Trophoblast cell (in vitro differentiated cells and primary cell): ENCODE measurements around the gene DEAF1.

Experiments
- DNase-seq, 2 donors: peaks; one replicate each; pipeline ENCODE4 v3.0.0-alpha.2; 2016
- H2AFZ ChIP-seq: 2 replicates; pipeline ENCODE4 v1.6.1; 2013; ENCODE audit warnings: low read length, moderate library complexity, mild to moderate bottlenecking; ENCODE audit not compliant: insufficient read depth, poor library complexity
- H2AK5ac ChIP-seq: 2 replicates; pipeline ENCODE4 v1.6.1; 2013; ENCODE audit warnings: mild to moderate bottlenecking, low read length
- H2BK120ac ChIP-seq: 2 replicates; pipeline ENCODE4 v1.6.1; 2013; ENCODE audit warnings: low read length, mild to moderate bottlenecking, moderate library complexity; ENCODE audit not compliant: insufficient read depth, poor library complexity
- H2BK12ac ChIP-seq: 2 replicates; pipeline ENCODE4 v1.6.1; 2013; ENCODE audit warnings: mild to moderate bottlenecking, low read length, moderate library complexity
- H2BK5ac ChIP-seq: 2 replicates; pipeline ENCODE4 v1.6.1; 2013; ENCODE audit warnings: low read length, low read depth, moderate library complexity, mild to moderate bottlenecking; ENCODE audit not compliant: poor library complexity
- H3K14ac ChIP-seq: 2 replicates; pipeline ENCODE4 v1.6.1; 2013; ENCODE audit warnings: mild to moderate bottlenecking, low read length
- H3K18ac ChIP-seq: 2 replicates; pipeline ENCODE4 v1.6.1; 2013; ENCODE audit warnings: mild to moderate bottlenecking, low read length
- H3K23ac ChIP-seq: 2 replicates; pipeline ENCODE4 v1.6.1; 2013; ENCODE audit warnings: low read length
- H3K27ac ChIP-seq: 2 replicates; pipeline ENCODE4 v1.5.1; 2013; ENCODE audit warnings: low read depth, mild to moderate bottlenecking, inconsistent platforms, low read length, moderate library complexity
- H3K27me3 ChIP-seq: 2 replicates; pipeline ENCODE4 v1.6.1; 2013; ENCODE audit warnings: inconsistent platforms, mild to moderate bottlenecking, low read length, moderate library complexity; ENCODE audit not compliant: insufficient read depth
- H3K36me3 ChIP-seq, 2 experiments: 1 replicate in 1 of 2; 2 replicates in 1 of 2; pipeline ENCODE4 v1.6.1; 2013; ENCODE audit warnings: low read length in 2 of 2, mild to moderate bottlenecking in 2 of 2, moderate library complexity in 1 of 2; ENCODE audit not compliant: insufficient read depth in 2 of 2, control insufficient read depth in 1 of 2
- H3K4ac ChIP-seq: 2 replicates; pipeline ENCODE4 v1.6.1; 2013; ENCODE audit warnings: low read depth, mild to moderate bottlenecking, low read length, moderate library complexity
- H3K4me1 ChIP-seq, 2 experiments: 1 replicate in 1 of 2; 2 replicates in 1 of 2; pipeline ENCODE4 v1.6.1; 2013; ENCODE audit warnings: low read length in 2 of 2, mild to moderate bottlenecking in 2 of 2, moderate library complexity in 1 of 2; ENCODE audit not compliant: insufficient read depth in 2 of 2, control insufficient read depth in 1 of 2
- H3K4me2 ChIP-seq: 2 replicates; pipeline ENCODE4 v1.6.1; 2013; ENCODE audit warnings: inconsistent platforms, mild to moderate bottlenecking, low read length, moderate library complexity
- H3K4me3 ChIP-seq: 2 replicates; pipeline ENCODE4 v1.5.1; 2013; ENCODE audit warnings: mild to moderate bottlenecking, low read depth, low read length, inconsistent platforms
- H3K79me1 ChIP-seq: one replicate; pipeline ENCODE4 v1.6.1; 2013; ENCODE audit warnings: low read length
- H3K79me2 ChIP-seq: 2 replicates; pipeline ENCODE4 v1.6.1; 2013; ENCODE audit warnings: low read length, mild to moderate bottlenecking; ENCODE audit not compliant: control insufficient read depth, insufficient read depth, poor library complexity
- H3K9ac ChIP-seq: 2 replicates; pipeline ENCODE4 v1.6.1; 2013; ENCODE audit warnings: mild to moderate bottlenecking, low read length
- H3K9me3 ChIP-seq: 2 replicates; pipeline ENCODE4 v1.6.1; 2013; ENCODE audit warnings: low read depth, mild to moderate bottlenecking, control low read depth, inconsistent platforms, low read length; ENCODE audit not compliant: insufficient read depth
- H4K12ac ChIP-seq: 2 replicates; pipeline ENCODE4 v1.6.1; 2013; ENCODE audit warnings: low read depth, mild to moderate bottlenecking, low read length, moderate library complexity
- H4K8ac ChIP-seq: 2 replicates; pipeline ENCODE4 v1.6.1; 2013; ENCODE audit warnings: low read depth, mild to moderate bottlenecking, low read length, moderate library complexity
- H4K91ac ChIP-seq: one replicate; pipeline ENCODE4 v1.6.1; 2013; ENCODE audit warnings: low read depth, mild to moderate bottlenecking, low read length, moderate library complexity
- WGBS: extraction: QIAGEN DNeasy Blood & Tissue Kit; methylation state at CpG from one replicate; pipeline ENCODE4 v1.1.7; 2013; ENCODE audit warnings: missing lambda C conversion rate; ENCODE audit not compliant: insufficient read length, insufficient coverage; ENCODE audit errors: extremely low coverage; 5-methylcytosine and 5-hydroxymethylcytosine counted together

The DEAF1 gene

GRCh38 chr11:612201-612960, 82.6 kb downstream of the DEAF1 start:
- peaks cover 68 to 70% of the 10 kb centered on the region in 2 experiments for H3K36me3 ChIP-seq
- H2AK5ac ChIP-seq, result no peak overlapping the region
- no peak overlapping the region for H3K4me3 ChIP-seq
- peak; percentile 48 to 74 for DNase-seq
- H3K14ac ChIP-seq, result no peak overlapping the region
- peaks cover 9 to 17% of the 10 kb centered on the region in 2 experiments for H3K4me1 ChIP-seq
- H4K91ac ChIP-seq, result no peak overlapping the region
- no peaks in the 10 kb centered on the region for H3K79me2 ChIP-seq
- no peak overlapping the region for H2AFZ ChIP-seq
- H3K9me3 ChIP-seq, result peaks cover 1% of the 10 kb centered on the region
- H4K8ac ChIP-seq, result no peak overlapping the region
- H3K4me2 ChIP-seq, result no peak overlapping the region
- no peak overlapping the region for H4K12ac ChIP-seq
- no peak overlapping the region for H2BK120ac ChIP-seq
- no peak overlapping the region for H3K23ac ChIP-seq
- no peak overlapping the region for H3K18ac ChIP-seq
- no peak overlapping the region for H2BK5ac ChIP-seq
- no peak overlapping the region for H3K27ac ChIP-seq
- peaks cover 2% of the 10 kb centered on the region for H3K79me1 ChIP-seq
- no peak overlapping the region for H3K9ac ChIP-seq
- WGBS, result no CpG with 5 or more reads among the region's 27 CpGs
- no peak overlapping the region for H2BK12ac ChIP-seq
- H3K4ac ChIP-seq, result no peak overlapping the region
- no peaks in the 10 kb centered on the region for H3K27me3 ChIP-seq

DNA sequence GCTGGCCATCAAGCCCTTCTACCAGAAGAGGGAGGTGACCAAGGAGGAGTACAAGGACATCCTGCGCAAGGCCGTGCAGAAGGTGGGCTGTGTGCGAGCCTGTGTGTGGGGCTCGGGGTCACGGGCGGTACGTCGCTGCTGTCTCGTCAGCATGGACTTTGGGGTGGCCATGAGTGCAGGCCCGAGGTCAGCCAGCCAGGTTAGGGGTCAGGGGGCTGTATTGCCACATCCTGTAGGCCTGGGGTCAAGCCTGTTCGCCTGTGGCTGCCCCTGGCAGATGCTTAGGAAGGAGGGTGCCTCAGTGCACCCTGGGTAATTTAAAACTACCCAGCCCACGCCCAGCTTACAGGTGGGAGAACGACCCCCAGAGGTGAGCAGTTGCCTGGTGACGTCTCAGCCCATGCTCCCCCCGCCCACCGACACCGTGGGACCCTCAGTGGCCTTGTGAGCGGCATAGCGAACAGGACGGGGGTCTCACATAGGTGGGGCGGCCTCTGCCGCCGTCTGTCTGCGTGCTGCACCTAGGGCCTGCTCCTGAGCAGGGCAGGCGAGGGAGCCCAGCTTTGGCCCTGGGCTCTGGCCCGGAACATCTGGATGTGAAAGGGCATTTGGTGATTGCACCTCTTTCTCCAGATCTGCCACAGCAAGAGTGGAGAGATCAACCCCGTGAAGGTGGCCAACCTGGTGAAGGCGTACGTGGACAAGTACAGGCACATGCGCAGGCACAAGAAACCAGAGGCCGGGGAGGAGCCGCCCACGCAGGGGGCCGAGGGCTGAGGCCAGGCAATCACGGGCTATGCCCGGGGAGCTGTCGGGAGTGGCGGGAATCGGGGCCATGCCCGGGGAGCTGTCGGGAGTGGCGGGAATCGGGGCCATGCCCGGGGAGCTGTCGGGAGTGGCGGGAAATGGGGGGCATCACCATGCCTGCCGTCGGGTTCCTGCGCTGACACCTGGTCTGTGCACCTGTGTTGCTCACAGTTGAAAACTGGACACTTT, 83.7 kb downstream of the DEAF1 start:
- Histone ChIP-seq H3K4me2 (no peak overlapping the region), H3K9ac (no peak overlapping the region), H4K91ac (no peak overlapping the region), H3K79me2 (no peaks in the 10 kb centered on the region), H3K27me3 (no peaks in the 10 kb centered on the region), H2BK120ac (no peak overlapping the region), H4K8ac (no peak overlapping the region), H3K23ac (no peak overlapping the region), H3K18ac (no peak overlapping the region), H3K14ac (no peak overlapping the region), H3K27ac (no peak overlapping the region), H3K4me1 (peaks cover 9 to 17% of the 10 kb centered on the region in 2 experiments), H2AFZ (no peak overlapping the region), H4K12ac (no peak overlapping the region), H3K79me1 (peaks cover 2% of the 10 kb centered on the region), H2AK5ac (no peak overlapping the region), H2BK5ac (no peak overlapping the region), H3K4me3 (no peak overlapping the region), H3K4ac (no peak overlapping the region), H3K36me3 (peaks cover 78 to 79% of the 10 kb centered on the region in 2 experiments), H3K9me3 (no peaks in the 10 kb centered on the region), H2BK12ac (no peak overlapping the region)
- no peak for DNase-seq
- no CpG with 5 or more reads among the region's 49 CpGs for whole genome bisulfite sequencing

DNA sequence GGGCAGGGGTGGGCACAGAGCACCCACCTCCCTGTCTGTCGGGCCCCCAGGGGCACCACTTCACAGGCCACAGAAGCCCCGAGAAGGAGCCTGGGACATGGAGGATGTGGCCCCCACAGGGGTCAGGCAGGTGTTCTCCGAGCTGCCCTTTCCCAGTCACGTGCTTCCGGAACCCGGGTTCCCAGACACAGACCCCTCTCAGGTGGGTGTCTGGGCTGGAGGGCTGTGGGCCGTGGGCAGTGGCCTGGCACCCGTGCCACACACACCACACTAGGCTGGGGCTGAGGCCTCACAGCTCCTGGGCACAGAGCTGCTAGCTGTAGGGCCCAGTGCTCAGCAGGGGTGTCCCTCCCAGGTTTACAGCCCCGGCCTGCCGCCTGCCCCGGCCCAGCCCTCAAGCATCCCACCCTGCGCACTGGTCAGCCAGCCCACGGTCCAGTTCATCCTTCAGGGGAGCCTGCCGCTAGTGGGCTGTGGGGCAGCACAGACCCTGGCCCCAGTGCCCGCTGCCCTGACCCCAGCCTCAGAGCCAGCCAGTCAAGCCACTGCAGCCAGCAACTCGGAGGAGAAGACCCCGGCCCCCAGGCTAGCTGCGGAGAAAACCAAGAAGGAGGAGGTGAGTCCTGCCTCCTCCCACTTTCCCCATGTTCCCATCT, 84.7 kb downstream of the DEAF1 start:
- Histone ChIP-seq H2BK5ac (no peak overlapping the region), H3K36me3 (peaks cover 89% of the 10 kb centered on the region in 2 experiments), H3K9me3 (no peaks in the 10 kb centered on the region), H2AK5ac (no peak overlapping the region), H4K8ac (no peak overlapping the region), H3K9ac (no peak overlapping the region), H3K23ac (no peak overlapping the region), H2AFZ (no peak overlapping the region), H2BK120ac (no peak overlapping the region), H4K12ac (no peak overlapping the region), H3K14ac (no peak overlapping the region), H3K79me2 (no peaks in the 10 kb centered on the region), H3K18ac (no peak overlapping the region), H2BK12ac (no peak overlapping the region), H3K4me2 (no peak overlapping the region), H3K27me3 (no peaks in the 10 kb centered on the region), H3K4me1 (peaks cover 9 to 13% of the 10 kb centered on the region in 2 experiments), H4K91ac (no peak overlapping the region), H3K27ac (no peak overlapping the region), H3K4me3 (no peak overlapping the region), H3K79me1 (no peaks in the 10 kb centered on the region), H3K4ac (no peak overlapping the region)
- DNase-seq, result no peak
- WGBS, result no CpG with 5 or more reads among the region's 18 CpGs

DNA sequence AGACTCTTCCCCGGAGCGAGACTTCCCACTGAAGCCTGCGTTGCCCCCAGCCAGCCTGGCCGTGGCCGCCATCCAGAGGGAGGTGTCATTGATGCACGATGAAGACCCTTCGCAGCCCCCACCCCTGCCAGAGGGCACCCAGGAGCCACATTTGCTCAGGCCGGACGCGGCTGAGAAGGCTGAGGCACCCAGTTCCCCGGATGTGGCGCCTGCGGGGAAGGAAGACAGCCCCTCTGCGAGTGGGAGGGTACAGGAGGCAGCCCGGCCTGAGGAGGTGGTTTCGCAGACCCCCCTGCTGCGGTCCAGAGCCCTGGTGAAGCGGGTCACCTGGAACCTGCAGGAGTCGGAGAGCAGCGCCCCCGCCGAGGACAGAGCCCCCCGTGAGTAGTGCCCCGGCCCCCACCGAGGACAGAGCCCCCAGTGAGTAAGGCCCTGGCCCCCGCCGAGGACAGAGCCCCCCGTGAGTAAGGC, 85.6 kb downstream of the DEAF1 start:
- Histone ChIP-seq H3K27me3 (no peaks in the 10 kb centered on the region), H3K9ac (no peak overlapping the region), H2BK12ac (no peak overlapping the region), H3K18ac (no peak overlapping the region), H2AK5ac (no peak overlapping the region), H3K79me2 (no peaks in the 10 kb centered on the region), H3K14ac (no peak overlapping the region), H4K12ac (no peak overlapping the region), H4K91ac (no peak overlapping the region), H2AFZ (no peak overlapping the region), H3K36me3 (peaks cover 92 to 94% of the 10 kb centered on the region in 2 experiments), H3K4me3 (no peak overlapping the region), H2BK120ac (no peak overlapping the region), H3K27ac (no peak overlapping the region), H3K79me1 (no peaks in the 10 kb centered on the region), H2BK5ac (no peak overlapping the region), H3K4me1 (peaks cover 5 to 7% of the 10 kb centered on the region in 2 experiments), H4K8ac (no peak overlapping the region), H3K4ac (no peak overlapping the region), H3K4me2 (no peak overlapping the region), H3K9me3 (no peaks in the 10 kb centered on the region), H3K23ac (no peak overlapping the region)
- no CpG with 5 or more reads among the region's 28 CpGs for WGBS
- DNase-seq, result no peak
